Measurements from ENCODE around the gene TSPAN31. TPM values are rescaled to one million over a fixed set of nuclear protein-coding genes. Genes with fewer than 3 reads are reported as not detected.

TSPAN31 gene
- 56.4 and 60.0 TPM in 2 replicates for total RNA-seq

GRCh38 chr12:57744777-57745484, at the start of gene TSPAN31:
Gene TSPAN31 (plus strand): TSS chr12:57745039. CDS start chr12:57745155, 116 bp downstream.

GRCh38 chr12:57738661-57739237, 6.1 kb upstream of the TSPAN31 start, which contains the start of gene AGAP2:
Gene AGAP2 (minus strand): TSS chr12:57738742. CDS start chr12:57738246, 496 bp downstream.

GRCh38 chr12:57751788-57752667, 7.2 kb downstream of the TSPAN31 start, which contains the start of gene CDK4:
Gene CDK4 (minus strand): TSS chr12:57752310. CDS start chr12:57751717, 593 bp downstream.

GRCh38 chr12:57754411-57755193, 9.8 kb downstream of the TSPAN31 start, which contains the start of gene MARCHF9:
Gene MARCHF9 (plus strand): TSS chr12:57755103. CDS start chr12:57755529, 426 bp downstream.

GRCh38 chr12:57766464-57767304, 21.8 kb downstream of the TSPAN31 start, which contains the start of gene CYP27B1:
Gene CYP27B1 (minus strand): TSS chr12:57767078. CDS start chr12:57767041, 37 bp downstream.

GRCh38 chr12:57771873-57772428, 27.1 kb downstream of the TSPAN31 start, which contains the start of gene METTL1:
Gene METTL1 (minus strand): TSS chr12:57772105. CDS start chr12:57772083, 22 bp downstream.

GRCh38 chr12:57772429-57773322, 27.8 kb downstream of the TSPAN31 start, which contains the start of gene EEF1AKMT3:
Gene EEF1AKMT3 (plus strand): TSS chr12:57772614. CDS start chr12:57772725, 111 bp downstream.

GRCh38 chr12:57782608-57783465, 38.0 kb downstream of the TSPAN31 start, which contains the start of gene TSFM:
Gene TSFM (plus strand): TSS chr12:57782787. CDS start chr12:57782802, 15 bp downstream.

Other genes starting within 250 kb of the TSPAN31 start
- 59.8 and 79.6 TPM in 2 replicates for gene DDIT3, start 224.5 kb upstream of the TSPAN31 start, total RNA-seq
- gene MBD6, start 222.2 kb upstream of the TSPAN31 start, total RNA-seq: 3.4 and 4.7 TPM in 2 replicates
- gene DCTN2, start 197.8 kb upstream of the TSPAN31 start, total RNA-seq: 79.6 and 85.2 TPM in 2 replicates
- gene KIF5A, start 195.0 kb upstream of the TSPAN31 start, total RNA-seq: 0.47 and 0.60 TPM in 2 replicates
- gene PIP4K2C, start 153.8 kb upstream of the TSPAN31 start, total RNA-seq: 7.9 and 11.8 TPM in 2 replicates
- gene DTX3, start 140.2 kb upstream of the TSPAN31 start, total RNA-seq: 12.8 and 16.2 TPM in 2 replicates
- gene ARHGEF25, start 133.6 kb upstream of the TSPAN31 start, total RNA-seq: 33.4 and 38.7 TPM in 2 replicates
- 0.77 and 0.79 TPM in 2 replicates for gene B4GALNT1, start 111.8 kb upstream of the TSPAN31 start, total RNA-seq
- 186 and 554 TPM in 2 replicates for gene OS9, start 50.9 kb upstream of the TSPAN31 start, total RNA-seq
- gene AGAP2, start 6.3 kb upstream of the TSPAN31 start, total RNA-seq: 0.32 and 0.43 TPM in 2 replicates
- gene CDK4, start 7.3 kb downstream of the TSPAN31 start, total RNA-seq: 163 and 185 TPM in 2 replicates
- 1.3 and 4.5 TPM in 2 replicates for gene MARCHF9, start 10.1 kb downstream of the TSPAN31 start, total RNA-seq
- gene CYP27B1, start 22.0 kb downstream of the TSPAN31 start, total RNA-seq: 0.26 TPM in 1 of 2 replicates, not detected in the other
- gene METTL1, start 27.1 kb downstream of the TSPAN31 start, total RNA-seq: 2.5 and 3.1 TPM in 2 replicates
- gene EEF1AKMT3, start 27.6 kb downstream of the TSPAN31 start, total RNA-seq: 5.6 and 5.7 TPM in 2 replicates
- gene TSFM, start 37.7 kb downstream of the TSPAN31 start, total RNA-seq: 9.4 and 14.3 TPM in 2 replicates
- gene AVIL, start 73.7 kb downstream of the TSPAN31 start, total RNA-seq: 2.7 and 8.1 TPM in 2 replicates
- 55.8 and 96.5 TPM in 2 replicates for gene CTDSP2, start 101.7 kb downstream of the TSPAN31 start, total RNA-seq
- 12.9 and 24.2 TPM in 2 replicates for gene ATP23, start 196.5 kb downstream of the TSPAN31 start, total RNA-seq

Data from bronchial smooth muscle cell (primary cell).